GM06990 (cell line): Measurements from ENCODE around the gene NFIA.

Experiments
- DNase-seq: peaks from one replicate; pipeline ENCODE4 v3.0.0-alpha.2; 2011; ENCODE audit not compliant: insufficient read length; ENCODE audit errors: extremely low read depth
- H3K27me3 ChIP-seq: replicated peaks from 2 replicates; pipeline ENCODE4 v1.6.0; 2011; ENCODE audit warnings: low read length; ENCODE audit not compliant: control insufficient read depth, insufficient read depth
- H3K36me3 ChIP-seq: 2 replicates; pipeline ENCODE4 v1.5.1; 2011; ENCODE audit warnings: low read length; ENCODE audit not compliant: control insufficient read depth, insufficient read depth
- H3K4me3 ChIP-seq: replicated peaks from 2 replicates; pipeline ENCODE4 v1.5.1; 2011; ENCODE audit warnings: low read depth, mild to moderate bottlenecking, control low read depth, low read length
- CTCF ChIP-seq: IDR thresholded peaks from 2 replicates; pipeline ENCODE4 v1.5.1; 2011; ENCODE audit warnings: low read length, control low read depth, mild to moderate bottlenecking, inconsistent platforms; ENCODE audit not compliant: insufficient read depth, poor library complexity, severe bottlenecking

NFIA gene

DNA sequence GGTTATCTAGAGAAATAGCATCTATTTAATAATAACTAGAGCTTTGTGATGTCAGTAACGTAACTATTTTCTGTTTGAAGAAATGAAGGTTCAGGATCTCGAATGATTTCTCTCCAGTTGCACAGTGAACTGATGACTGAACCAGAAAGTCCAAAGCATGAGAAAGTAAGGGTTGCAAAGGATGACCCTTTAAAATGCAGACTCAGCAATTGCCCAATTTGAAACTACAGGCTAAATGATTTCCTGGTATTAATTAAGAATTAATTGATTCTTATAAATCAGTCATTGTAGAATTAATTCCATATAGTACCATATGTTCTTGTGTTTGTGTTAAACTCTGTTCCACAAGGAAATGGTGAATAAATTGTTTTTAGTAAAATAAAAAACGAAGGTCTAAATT is 318.6 kb downstream of the NFIA start:
- Histone ChIP-seq H3K4me3 (no peak overlapping the region), H3K36me3 (no peaks in the 10 kb centered on the region), H3K27me3 (no peaks in the 10 kb centered on the region)
- no peak for TF ChIP-seq CTCF
- no peak for DNase-seq

DNA sequence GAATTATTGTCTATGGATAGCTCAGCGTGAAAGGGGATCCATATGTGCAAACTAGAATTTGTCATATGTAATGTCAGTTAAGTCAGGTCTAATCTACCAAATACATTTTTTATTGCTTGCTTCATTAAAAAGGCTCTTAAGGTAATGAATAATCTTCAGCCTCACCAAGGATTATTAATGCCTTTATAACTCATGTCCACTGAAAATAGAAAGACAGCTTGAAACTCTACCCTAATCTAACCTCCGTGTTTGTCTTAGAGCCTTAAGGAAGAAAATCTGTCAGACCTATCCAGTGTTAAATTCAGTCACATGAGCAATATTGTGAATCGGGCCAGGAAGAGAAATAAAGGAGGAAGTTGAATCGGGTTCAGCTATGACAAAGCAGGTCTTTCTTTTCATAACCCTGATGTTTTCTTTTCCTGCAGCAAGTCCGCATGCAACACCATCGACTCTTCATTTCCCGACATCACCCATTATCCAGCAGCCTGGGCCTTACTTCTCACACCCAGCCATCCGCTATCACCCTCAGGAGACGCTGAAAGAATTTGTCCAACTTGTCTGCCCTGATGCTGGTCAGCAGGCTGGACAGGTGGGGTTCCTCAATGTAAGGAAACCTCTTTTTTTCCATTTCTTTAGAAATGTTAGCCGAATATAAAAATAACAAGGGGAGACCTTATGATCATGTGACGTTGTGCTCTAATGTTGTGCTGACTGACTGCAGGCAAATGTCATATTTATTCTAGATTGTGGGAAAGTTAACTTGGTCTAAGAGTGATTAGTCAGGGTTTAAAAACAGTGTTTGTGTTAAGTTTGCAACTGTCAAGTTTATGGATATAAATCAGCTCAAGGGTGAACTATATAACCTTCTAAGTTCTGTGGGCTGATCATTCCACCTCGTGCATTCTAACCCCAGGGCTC is 321.6 kb downstream of the NFIA start:
- H3K4me3 ChIP-seq: no peak overlapping the region
- no peaks in the 10 kb centered on the region; the same call in 1 of the 2 replicates for H3K27me3 ChIP-seq
- TF ChIP-seq CTCF: no peak
- DNase-seq: no peak
- H3K36me3 ChIP-seq: no peaks in the 10 kb centered on the region

DNA sequence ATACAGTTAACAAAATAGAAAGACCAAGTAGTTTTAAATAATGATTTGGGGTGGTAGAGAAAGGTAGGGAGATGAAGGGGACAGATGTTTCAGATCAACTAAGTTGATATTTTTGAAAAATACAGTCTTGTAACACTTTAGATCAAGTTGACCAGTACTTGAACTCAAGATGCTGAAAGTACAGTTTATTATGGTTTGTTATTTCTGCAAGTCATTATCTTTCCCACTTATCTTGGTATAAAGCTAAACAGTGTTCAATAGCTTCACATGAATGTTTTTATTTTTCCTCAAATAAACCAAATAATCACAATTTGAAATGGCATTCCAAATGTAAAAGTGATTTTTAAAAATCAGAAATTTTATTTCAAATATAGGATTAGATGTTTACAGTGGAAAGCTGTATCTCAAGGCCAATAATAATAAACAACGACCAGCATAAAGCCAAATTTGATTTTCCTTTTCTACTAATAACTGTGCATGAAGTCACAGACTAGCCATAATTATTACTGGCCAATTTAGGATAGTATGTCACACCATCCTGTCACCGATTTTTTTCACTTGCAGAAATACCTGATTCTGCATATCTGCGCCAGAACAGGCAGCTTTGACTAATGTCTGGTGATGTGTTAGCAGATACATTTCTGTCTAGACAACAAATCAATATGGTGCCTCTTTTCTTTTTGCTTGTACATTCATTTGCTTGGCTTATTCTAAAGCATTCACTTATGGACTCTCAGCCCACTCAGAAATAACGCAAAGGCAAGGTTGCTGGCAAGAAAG is 322.4 kb downstream of the NFIA start:
- no peak overlapping the region for H3K4me3 ChIP-seq
- H3K36me3 ChIP-seq: no peaks in the 10 kb centered on the region
- no peaks in the 10 kb centered on the region; the same call in 1 of the 2 replicates for H3K27me3 ChIP-seq
- DNase-seq: no peak
- TF ChIP-seq CTCF: no peak

DNA sequence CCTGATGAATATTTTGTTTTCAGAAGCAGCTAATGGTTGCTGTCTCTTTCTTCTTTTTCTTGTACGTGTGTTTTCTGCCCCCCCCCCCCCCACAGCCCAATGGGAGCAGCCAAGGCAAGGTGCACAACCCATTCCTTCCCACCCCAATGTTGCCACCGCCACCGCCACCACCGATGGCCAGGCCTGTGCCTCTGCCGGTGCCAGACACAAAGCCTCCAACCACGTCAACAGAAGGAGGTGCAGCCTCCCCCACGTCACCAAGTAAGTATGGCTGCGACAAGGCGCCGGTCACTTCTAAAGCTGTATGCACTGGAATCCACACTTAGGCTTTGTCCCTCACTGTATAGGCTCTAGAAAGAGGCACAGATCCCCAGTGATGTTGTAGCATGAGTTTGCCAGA is 324.1 kb downstream of the NFIA start:
- H3K4me3 ChIP-seq: no peak overlapping the region
- no peak for DNase-seq
- no peak for TF ChIP-seq CTCF
- H3K36me3 ChIP-seq: no peaks in the 10 kb centered on the region
- no peaks in the 10 kb centered on the region; the same call in 1 of the 2 replicates for H3K27me3 ChIP-seq

- Histone ChIP-seq H3K27me3 (no peaks in the 10 kb centered on the region; the same call in 1 of the 2 replicates), H3K36me3 (no peaks in the 10 kb centered on the region), H3K4me3 (no peak overlapping the region)
- no peak for DNase-seq
- TF ChIP-seq CTCF: no peak
Measured at GRCh38 chr1:61412601-61413000, 330.2 kb downstream of the NFIA start.
